Lower leg skin (tissue), 4 donors: ENCODE results near the gene FAM187B. TPM values are rescaled to one million over a fixed set of nuclear protein-coding genes. Genes with fewer than 3 reads are reported as not detected.
"Not testable (repeated sequence)": the region's sequence is repeated elsewhere in the genome, so short reads cannot be mapped to it uniquely, and the experiment has no call there.

Source experiments
- DNase-seq, 2 donors: peaks; one replicate each; pipeline ENCODE4 v3.0.0-alpha.2; 2019; ENCODE audit warnings: low spot score in 2 of 2
- H3K4me3 ChIP-seq: fragments of 200-600 bp; sonication (generic); 2 replicates; pipeline ENCODE4 v1.5.1; 2017; ENCODE audit warnings: mild to moderate bottlenecking, low read depth; ENCODE audit not compliant: poor library complexity, severe bottlenecking
- POLR2A ChIP-seq, 2 donors: fragments of 450-650 bp; IDR thresholded peaks; one replicate each; pipeline ENCODE4 v1.6.1; 2016 to 2017; ENCODE audit warnings: antibody characterized with exemption in 2 of 2, mild to moderate bottlenecking in 1 of 2, moderate library complexity in 1 of 2
- WGBS, 2 donors: methylation state at CpG; one replicate each; pipeline ENCODE4 v1.1.5; 2018; 5-methylcytosine and 5-hydroxymethylcytosine counted together
- intact Hi-C: fragments of 100-400 bp; cut with DNase I; formaldehyde crosslinking; loops from one replicate; pipeline ENCODE4 v1.15.0; 2023; ENCODE audit warnings: low total_unique reads
- total RNA-seq, 4 donors: library from RNA; depleted of rRNA; stranded (reverse); fragments of >200 nt; gene quantifications; one replicate each; pipeline ENCODE4 v1.1.0, GENCODE V29; 2016
- TF ChIP-seq, protein P1 (sequence below), 3 donors: fragments of 450-650 bp; IDR thresholded peaks; one replicate each; pipeline ENCODE4 v1.5.1; 2016; ENCODE audit warnings: antibody characterized with exemption in 3 of 3, mild to moderate bottlenecking in 3 of 3, moderate library complexity in 2 of 3

The FAM187B gene
- total RNA-seq, 4 donors from 2014 or later: not detected

DNA sequence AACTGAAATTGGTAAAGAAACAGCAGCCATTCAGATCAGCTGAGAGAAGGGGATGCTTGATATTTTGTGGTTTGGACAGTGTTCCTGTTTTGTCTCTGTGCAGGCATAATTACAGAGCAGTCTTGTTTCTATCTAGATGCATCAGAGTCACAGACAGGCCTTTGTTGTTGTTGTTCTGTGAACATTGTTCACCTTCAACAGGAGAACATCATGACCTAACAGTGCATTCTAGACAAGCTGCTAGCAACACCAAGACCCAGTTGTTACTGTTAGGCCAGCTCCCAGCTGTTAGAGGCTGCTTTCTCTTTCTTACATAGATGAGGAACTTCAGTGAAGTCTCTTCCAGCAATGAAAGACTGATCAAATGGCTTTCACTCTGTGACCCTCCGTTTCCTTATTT is 11.8 kb upstream of the FAM187B start:
- WGBS, 2 donors: 77 to 89% methylated on average over 1 of the region's 1 CpG
- DNase-seq: no peak
- TF ChIP-seq, protein P1, sequence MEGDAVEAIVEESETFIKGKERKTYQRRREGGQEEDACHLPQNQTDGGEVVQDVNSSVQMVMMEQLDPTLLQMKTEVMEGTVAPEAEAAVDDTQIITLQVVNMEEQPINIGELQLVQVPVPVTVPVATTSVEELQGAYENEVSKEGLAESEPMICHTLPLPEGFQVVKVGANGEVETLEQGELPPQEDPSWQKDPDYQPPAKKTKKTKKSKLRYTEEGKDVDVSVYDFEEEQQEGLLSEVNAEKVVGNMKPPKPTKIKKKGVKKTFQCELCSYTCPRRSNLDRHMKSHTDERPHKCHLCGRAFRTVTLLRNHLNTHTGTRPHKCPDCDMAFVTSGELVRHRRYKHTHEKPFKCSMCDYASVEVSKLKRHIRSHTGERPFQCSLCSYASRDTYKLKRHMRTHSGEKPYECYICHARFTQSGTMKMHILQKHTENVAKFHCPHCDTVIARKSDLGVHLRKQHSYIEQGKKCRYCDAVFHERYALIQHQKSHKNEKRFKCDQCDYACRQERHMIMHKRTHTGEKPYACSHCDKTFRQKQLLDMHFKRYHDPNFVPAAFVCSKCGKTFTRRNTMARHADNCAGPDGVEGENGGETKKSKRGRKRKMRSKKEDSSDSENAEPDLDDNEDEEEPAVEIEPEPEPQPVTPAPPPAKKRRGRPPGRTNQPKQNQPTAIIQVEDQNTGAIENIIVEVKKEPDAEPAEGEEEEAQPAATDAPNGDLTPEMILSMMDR (IDR thresholded peaks at IDR 0.05): no peak
- no peak for TF ChIP-seq POLR2A (IDR thresholded peaks at IDR 0.05)
- intact Hi-C loops: no loop called here
- H3K4me3 ChIP-seq: no peak overlapping the region

GRCh38 chr19:35239597-35239996 is 11.1 kb upstream of the FAM187B start:
- H3K4me3 ChIP-seq, intact Hi-C loops, DNase-seq: not testable (repeated sequence)
- WGBS, 2 donors: 90 to 96% methylated on average over 1 of the region's 1 CpG

- intact Hi-C loops: no loop called here
- TF ChIP-seq POLR2A (IDR thresholded peaks at IDR 0.05): no peak
- TF ChIP-seq, protein P1 (IDR thresholded peaks at IDR 0.05): no peak
- no peak overlapping the region for H3K4me3 ChIP-seq
- WGBS, 2 donors: 75 to 77% methylated on average over 6 of the region's 6 CpGs
- DNase-seq: peak in 1 of 2 donors; percentile 46
Measured at GRCh38 chr19:35236638-35237400, 8.3 kb upstream of the FAM187B start.

GRCh38 chr19:35232912-35233311 is 4.4 kb upstream of the FAM187B start:
- intact Hi-C loops: no loop called here
- no peak overlapping the region for H3K4me3 ChIP-seq
- TF ChIP-seq, protein P1 (IDR thresholded peaks at IDR 0.05): no peak
- no peak for TF ChIP-seq POLR2A (IDR thresholded peaks at IDR 0.05)
- DNase-seq: no peak
- 63 to 67% methylated on average over 5 of the region's 5 CpGs for WGBS, 2 donors

GRCh38 chr19:35231956-35232645 is 3.6 kb upstream of the FAM187B start:
- intact Hi-C loops: no loop called here
- peak in 1 of 2 donors; percentile 29 for DNase-seq
- WGBS, 2 donors: 87 to 90% methylated on average over 13 to 14 of the region's 14 CpGs

GRCh38 chr19:35229601-35230000 is 1.1 kb upstream of the FAM187B start:
- intact Hi-C loops: no loop called here
- TF ChIP-seq POLR2A (IDR thresholded peaks at IDR 0.05): no peak
- TF ChIP-seq, protein P1 (IDR thresholded peaks at IDR 0.05): no peak
- DNase-seq: peak in 1 of 2 donors; percentile 68
- WGBS, 2 donors: 94 to 98% methylated on average over 8 of the region's 8 CpGs
- H3K4me3 ChIP-seq: no peak overlapping the region

More at GRCh38 chr19:35231956-35232645, 3.6 kb upstream of the FAM187B start:
- H3K4me3 ChIP-seq: no peak overlapping the region
- TF ChIP-seq POLR2A (IDR thresholded peaks at IDR 0.05): no peak
- TF ChIP-seq, protein P1 (IDR thresholded peaks at IDR 0.05): no peak
